HG03045 (cell line): ENCODE results near the gene ADA.

ENCODE experiments used
- ATAC-seq: cut with Tn5 transposase; IDR thresholded peaks from one replicate; pipeline ENCODE4 v1.9.1; 2021; ENCODE audit warnings: mild to moderate bottlenecking, moderate library complexity; ENCODE audit not compliant: unreplicated experiment

Gene ADA

DNA sequence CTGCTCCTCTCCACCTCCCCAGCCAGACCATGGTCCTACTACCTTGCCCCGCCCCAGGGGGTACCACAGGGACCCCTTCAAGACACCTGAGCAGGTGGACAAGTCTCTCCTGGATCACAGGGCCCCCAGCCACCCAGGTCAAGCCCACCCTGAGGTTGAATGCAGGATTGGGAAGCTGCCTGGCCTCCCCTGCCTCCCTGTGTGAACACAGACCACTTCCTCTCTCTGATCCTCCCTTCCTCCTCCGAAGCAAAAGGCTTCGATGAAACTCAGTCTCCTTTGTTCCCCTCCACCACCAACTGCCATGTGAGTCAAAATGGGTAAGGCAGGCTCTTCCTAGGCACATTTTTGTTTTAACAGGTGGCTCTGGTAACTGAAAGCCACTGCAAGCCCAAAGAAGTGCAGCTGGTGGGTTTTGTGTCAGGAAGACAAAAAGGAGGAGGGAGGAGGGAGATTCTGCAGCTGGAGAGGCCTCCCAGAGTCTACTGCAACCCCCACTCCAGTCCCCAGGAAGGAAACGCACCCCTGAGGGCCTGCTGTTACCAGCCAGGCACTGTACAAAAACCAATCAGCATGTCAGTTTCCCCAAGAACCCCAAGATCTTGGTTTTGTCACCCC is 5.4 kb downstream of the ADA start:
- no peak for ATAC-seq

GRCh38 chr20:44644667-44645131 is 6.8 kb downstream of the ADA start:
- no peak for ATAC-seq

GRCh38 chr20:44644230-44644617 is 7.3 kb downstream of the ADA start:
- ATAC-seq: no peak

DNA sequence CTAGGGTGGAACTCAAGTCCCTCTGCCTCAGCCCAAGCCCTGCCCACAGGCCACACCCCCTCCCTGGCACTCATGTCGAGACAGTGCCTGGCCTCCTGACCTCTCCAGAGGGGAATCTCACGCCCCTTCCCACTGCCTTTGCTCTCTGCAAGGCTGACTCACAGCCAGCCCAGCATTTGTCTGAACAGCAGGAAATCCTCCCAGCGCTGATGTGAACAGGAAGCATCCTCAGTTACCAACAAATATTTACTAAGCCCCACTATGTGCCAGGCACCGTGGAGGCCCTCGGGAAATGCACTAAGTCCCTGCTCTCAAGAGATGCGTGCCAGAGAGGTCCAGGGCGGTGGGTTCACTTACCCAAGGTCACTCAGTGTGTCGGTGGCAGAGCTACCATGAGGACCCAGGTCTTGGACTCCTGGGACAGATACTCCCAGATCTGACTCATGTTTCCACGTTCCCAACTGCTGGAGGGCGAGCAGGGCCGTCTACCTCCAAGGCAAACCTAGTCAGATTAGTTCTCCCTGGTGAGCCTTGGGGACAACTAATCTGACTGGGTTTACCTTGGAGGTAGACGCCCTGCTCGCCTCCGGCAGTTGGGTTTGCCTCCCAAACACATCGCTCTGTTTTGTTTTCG is 7.8 kb downstream of the ADA start:
- ATAC-seq: no peak

DNA sequence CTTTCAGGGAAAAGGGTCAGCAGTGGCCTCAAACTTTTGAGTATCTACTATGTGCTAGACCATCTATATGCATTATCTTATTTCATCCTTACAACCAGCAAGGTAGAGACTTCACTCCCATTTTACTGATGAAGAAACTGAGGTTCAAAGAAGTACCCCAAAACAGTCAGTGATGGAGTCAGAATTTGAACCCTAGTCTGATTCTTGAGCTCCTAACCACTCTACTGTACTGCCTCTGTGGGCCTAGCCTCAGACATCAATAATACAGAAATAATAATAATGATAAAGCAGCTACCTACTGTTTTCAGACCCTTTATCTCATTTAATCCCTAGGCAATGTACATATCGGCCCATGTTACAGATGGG is 8.4 kb downstream of the ADA start:
- no peak for ATAC-seq

DNA sequence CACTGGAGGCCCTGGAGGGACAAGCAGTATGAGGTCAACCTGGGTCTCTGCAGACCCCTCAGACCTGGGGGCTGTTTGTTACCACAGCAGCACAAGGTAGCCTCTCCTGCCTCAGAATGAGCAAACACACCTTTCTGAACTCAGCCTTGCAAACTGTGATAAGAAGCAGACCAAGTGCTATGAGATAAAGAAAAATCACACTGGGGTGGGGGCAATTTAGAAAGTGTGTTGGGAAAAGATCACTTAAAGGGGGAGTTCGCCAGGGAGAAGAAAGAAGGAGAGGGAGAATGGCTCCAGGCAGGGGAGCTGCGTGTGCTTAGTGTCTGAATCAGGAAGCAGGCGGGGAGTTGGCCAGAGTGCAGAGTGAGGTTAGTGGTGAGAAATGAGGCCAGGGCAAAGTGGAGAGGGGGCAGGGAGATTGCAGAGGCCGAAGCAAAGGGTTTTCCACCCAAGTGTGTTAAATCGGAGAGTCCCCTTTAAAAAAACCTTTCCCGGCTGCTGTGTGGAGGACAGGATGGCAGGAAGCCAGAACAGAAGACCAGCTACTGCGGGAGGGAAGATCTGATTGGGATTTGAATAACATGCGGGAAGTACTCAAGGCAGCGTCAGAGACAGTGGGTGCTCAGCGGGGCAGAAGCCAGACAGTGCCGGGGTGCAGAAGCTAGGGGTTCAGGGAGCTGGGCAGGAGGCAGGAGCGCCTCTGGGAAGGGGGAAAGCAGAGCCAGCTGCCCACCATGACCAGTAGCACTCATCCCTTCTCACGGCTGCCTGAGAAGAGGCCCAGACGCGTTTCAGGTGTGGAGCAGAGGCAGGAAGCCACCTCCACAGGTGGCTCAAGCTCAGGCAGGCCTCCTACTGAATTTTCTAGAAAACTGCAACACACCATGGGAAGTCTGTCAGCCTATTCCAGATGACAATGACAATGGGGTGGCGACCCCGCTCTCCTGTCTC is 9.0 kb downstream of the ADA start:
- no peak for ATAC-seq

GRCh38 chr20:44641325-44641724 is 10.2 kb downstream of the ADA start:
- no peak for ATAC-seq

DNA sequence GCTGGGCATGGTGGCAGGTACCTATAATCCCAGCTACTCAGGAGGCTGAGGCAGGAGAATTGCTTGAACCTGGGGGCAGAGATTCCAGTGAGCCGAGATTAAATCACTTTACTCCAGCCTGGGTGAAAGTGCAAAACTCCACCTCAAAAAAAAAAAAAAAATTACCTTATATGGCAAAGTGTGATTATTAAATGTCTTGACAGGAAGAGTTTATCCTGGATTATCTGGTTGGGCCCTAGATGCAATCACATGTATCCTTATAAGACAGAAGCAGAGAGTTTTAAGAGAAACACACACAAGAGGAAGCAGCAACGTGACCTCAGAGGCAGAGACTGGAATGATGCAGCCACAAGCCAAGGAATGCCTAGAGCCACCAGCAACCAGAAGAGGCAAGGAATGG is 11.0 kb downstream of the ADA start:
- ATAC-seq: no peak

DNA sequence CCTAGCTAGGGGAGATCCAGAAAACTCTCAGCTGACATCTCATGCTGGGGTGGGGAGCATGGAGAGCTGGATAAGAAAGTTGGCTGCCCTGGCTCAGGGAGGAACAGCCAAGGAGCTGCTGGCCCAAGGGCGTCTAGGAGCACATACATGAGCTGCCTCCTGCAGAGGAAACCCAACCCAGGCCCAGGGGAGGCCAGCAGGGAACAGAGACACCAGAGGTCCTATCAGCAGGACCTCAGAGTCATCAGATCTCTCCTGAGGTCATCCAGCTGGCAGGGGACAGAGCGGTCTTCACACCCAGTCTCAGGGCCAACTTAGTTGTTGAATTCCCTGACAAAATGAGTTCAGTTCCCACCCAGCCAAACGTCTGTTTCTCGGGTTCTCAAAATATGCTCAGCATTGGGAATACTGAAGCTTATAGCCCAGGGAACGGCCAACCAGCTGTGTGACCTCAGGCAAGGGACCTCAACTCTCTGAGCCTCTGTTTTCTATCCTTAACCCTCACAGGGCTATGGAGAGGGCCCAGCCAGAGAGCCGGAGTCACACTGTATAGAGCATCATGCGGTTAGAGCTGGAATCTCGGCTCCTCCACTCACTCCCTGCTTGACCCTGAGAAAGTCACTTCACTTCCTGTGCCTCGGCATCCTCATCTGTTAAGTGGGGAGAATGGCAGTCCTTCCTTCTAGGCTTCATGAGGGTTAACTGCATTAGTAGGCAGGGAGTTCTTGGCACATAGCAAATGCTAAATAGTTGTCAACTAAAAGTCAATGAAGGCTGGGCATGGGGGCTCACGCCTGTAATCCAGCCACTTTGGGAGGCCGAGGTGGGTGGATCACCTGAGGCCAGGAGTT is 13.8 kb downstream of the ADA start:
- ATAC-seq: no peak

- ATAC-seq: no peak
Measured at GRCh38 chr20:44637042-44637441, 14.5 kb downstream of the ADA start.

DNA sequence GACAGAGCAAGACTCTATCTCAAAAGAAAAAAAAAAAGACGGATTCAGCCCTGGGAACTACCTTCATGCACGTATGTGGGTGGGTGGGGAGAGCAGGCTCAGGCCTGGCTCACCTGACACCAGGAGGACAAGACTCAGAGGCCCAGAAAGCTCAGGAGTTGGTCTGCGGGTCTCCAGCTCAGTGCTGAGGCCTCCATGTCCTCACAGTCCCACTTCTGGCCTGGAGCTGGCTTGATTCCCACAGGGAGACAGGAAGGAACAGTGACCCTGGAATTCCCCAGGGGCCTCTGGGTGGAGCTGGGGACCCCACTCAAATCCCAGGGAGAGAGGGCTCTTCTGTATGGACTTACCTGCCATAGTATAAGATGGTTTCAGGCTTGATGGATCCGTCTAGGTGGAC is 15.6 kb downstream of the ADA start:
- no peak for ATAC-seq

- ATAC-seq: no peak
Measured at GRCh38 chr20:44633872-44634600, 17.5 kb downstream of the ADA start.

DNA sequence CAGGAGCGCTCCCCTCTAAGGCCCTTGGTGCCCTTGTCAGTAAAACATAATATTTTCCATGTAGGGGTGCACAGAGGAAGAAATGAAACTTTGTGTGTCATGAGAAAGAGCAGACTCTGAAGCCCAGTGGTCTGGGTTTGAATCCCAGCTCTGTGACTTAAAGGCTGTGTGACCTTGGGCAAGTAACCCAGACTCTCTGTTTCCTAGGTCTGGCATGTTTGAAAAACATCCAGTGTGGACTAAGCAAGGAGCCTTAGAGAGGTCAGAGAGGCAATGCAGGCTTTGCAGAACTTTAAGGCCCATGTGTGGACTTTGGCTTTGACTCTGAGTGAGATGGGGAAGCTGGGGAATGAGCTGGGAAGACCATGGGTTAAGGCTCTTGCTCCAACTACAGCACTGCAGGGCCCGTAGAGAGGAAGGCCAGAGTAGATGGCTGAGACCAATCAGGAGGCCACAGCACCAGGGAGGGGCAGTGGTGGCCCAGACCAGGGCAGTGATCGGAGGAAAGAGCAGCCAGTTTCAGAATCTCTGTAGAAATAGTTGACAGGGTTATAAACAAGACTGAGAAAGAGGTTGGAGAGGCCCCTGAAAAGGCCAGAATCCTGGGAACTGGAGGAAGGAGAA is 18.2 kb downstream of the ADA start:
- no peak for ATAC-seq

DNA sequence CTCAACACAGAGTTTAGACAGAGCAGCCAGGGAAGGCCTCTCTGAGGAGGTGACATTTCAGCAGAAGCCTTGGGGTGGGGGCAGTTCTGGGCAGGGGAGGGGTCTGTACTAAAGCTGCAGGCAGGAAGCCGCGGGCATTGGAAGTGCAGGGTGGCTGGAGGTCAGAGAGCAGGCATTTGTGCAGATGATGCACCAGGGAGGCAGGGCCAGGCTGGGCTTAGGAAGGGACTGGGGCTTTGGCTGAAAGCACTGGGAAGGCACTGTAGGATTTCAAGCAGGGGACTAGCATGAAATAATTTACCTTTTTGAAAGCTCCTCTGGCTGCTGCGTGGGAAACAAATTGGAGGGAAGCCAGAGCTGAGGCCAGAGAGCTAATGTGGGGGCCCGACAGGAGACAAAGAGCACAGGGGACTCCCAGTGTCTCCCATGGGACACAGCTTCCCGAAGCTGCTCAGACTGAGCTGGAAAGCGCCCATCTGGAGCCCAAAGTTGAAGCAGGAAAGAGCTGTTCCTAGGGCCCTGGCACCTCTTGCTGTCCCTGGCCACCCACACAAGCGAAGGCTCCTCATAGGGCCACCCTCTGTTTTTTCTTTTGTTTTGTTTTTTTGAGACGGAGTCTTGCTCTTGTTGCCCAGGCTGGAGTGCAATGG is 19.3 kb downstream of the ADA start:
- ATAC-seq: no peak

DNA sequence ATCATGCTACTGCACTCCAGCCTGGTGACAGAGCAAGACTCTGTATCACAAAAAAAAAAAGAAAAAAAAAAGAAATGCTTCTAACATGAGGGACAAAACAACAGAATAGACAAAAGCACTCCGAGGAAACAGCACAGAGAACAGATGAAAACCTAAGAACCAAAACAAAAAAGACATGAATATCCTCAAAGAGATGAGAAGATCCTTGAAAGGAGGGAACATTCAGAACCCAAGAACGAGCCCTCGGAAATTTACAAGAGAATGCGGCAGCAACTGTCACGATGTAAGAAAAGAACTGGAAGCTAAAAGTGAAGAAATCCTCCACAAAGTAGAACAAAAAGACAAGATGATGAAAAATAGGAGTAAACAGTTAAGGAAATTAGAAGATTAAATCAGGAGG is 21.2 kb downstream of the ADA start:
- no peak for ATAC-seq

DNA sequence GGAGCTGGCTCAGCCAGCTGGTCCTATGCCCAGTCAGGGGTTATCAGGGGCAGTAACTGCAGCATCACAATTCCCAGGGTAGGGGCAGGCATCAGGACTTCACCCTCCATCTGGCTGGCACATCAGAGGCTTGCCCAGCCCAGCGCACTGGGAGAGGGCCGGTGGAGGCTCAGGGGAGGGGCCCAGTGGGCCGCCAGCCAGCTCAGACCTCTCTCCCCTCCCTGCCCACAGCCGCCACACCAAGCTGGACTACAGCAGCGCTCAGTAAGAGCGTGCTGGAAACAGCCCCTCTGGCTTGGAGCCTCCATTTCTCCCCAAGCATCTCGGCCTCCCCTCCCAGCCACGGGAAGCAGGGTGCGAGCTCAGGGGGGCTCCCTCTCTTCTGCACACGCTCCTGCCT is 22.0 kb downstream of the ADA start:
- no peak for ATAC-seq

- ATAC-seq: no peak
Measured at GRCh38 chr20:44629017-44629385, 22.5 kb downstream of the ADA start.

DNA sequence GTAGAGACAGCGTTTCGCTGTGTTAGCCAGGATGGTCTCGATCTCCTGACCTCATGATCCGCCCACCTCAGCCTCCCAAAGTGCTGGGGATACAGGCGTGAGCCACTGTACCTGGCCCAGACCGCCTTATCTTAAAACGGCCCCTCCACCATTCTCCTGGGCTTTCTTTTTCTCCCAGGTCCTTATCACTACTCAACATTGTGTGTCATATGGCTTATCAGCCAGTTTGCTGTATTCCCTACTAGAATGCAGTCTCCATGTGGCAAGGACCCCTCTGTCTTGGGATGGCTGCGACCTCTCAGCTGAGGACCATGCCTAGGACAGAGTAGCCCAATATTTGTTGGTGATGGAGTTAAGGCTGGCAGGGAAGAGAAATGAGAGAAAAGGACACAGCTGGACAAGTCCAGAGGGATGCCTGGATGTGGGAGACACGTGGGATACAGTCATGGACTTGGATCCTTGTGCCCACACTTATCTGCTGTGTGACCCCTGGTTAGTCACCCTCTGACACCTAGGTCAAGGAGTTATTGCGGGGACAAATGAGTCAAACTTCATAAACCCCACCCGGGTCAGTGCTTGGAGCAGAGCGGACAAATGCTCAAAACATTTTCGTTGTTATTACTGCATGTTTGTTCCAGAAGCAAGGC is 24.0 kb downstream of the ADA start:
- ATAC-seq: no peak

DNA sequence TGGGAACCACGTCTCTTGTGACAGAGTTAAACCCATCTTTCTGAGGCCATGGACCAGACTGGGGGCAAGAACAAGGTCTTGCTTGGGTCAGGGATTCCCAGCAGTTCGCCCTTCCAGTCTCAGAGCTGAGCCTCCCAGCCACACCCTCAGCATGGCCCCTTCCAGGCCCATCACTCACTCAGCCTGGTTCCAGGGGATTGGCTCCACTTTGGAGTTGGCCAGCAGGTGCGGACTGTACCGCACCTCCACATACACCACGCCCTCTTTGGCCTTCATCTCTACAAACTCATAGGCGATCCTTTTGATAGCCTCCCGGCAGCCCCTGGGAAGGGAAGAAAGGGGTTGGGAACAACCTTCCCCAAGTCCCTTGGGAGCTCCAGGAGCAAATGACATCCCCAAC is 25.2 kb downstream of the ADA start:
- ATAC-seq: no peak
